D721Med (cell line): ENCODE results near the gene ATP8B4.

Source experiments
- DNase-seq: peaks from one replicate; pipeline ENCODE4 v3.0.0; 2011; ENCODE audit warnings: low spot score; ENCODE audit not compliant: insufficient read length
- FAIRE-seq: peaks from 2 replicates; lab custom pipeline; 2011; peaks lifted over from hg19 to GRCh38; lab: Jason Lieb, UNC
- TF ChIP-seq, protein P1 (sequence below): IDR thresholded peaks from 2 replicates; pipeline ENCODE4 v1.5.1; 2012; ENCODE audit warnings: mild to moderate bottlenecking, control low read depth; ENCODE audit not compliant: insufficient read depth; ENCODE audit errors: missing control alignments

ATP8B4 gene

DNA sequence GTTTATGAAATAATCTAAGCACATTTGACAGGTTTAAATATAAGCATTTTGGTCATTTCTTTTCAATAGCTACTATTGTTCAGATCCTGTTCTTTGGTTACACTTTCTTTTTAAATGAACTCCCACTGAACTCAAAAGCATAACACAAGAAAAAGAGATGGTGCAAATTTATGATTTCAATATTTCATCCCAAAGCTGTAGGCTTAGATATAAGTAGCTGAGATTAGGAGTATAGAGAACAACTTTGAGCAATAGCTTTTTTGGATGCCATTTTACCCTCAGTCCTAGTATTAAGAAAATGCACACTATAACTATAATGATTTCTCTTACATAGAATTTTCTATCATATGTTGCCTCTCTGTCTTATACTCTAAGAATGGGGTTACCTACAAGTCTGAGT lies 213.8 kb downstream of the ATP8B4 start:
- FAIRE-seq = no peak

DNA sequence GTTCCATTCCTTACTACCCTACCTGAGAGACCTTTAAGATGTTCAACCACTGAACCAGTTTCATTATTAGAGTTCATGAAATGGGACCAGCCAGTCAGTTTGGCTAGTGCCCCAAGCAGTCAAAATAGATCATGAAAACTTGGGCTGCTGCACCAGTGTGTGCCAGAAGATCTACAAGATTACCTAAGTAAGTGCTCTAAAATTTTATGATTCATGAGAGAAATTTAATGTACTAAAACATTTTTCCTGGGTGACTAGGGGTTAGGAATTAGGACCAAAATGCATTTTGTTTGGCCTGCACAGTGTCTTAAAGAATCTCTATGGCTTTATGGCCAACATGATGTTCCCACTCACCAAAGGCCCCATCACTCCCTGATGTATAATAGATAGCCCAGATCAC lies 214.7 kb downstream of the ATP8B4 start:
- TF ChIP-seq, protein P1, sequence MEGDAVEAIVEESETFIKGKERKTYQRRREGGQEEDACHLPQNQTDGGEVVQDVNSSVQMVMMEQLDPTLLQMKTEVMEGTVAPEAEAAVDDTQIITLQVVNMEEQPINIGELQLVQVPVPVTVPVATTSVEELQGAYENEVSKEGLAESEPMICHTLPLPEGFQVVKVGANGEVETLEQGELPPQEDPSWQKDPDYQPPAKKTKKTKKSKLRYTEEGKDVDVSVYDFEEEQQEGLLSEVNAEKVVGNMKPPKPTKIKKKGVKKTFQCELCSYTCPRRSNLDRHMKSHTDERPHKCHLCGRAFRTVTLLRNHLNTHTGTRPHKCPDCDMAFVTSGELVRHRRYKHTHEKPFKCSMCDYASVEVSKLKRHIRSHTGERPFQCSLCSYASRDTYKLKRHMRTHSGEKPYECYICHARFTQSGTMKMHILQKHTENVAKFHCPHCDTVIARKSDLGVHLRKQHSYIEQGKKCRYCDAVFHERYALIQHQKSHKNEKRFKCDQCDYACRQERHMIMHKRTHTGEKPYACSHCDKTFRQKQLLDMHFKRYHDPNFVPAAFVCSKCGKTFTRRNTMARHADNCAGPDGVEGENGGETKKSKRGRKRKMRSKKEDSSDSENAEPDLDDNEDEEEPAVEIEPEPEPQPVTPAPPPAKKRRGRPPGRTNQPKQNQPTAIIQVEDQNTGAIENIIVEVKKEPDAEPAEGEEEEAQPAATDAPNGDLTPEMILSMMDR = no peak
- FAIRE-seq = no peak
- no peak for DNase-seq

More for the DNA sequence above, 213.8 kb downstream of the ATP8B4 start:
- no peak for DNase-seq
- TF ChIP-seq, protein P1 = no peak

DNA sequence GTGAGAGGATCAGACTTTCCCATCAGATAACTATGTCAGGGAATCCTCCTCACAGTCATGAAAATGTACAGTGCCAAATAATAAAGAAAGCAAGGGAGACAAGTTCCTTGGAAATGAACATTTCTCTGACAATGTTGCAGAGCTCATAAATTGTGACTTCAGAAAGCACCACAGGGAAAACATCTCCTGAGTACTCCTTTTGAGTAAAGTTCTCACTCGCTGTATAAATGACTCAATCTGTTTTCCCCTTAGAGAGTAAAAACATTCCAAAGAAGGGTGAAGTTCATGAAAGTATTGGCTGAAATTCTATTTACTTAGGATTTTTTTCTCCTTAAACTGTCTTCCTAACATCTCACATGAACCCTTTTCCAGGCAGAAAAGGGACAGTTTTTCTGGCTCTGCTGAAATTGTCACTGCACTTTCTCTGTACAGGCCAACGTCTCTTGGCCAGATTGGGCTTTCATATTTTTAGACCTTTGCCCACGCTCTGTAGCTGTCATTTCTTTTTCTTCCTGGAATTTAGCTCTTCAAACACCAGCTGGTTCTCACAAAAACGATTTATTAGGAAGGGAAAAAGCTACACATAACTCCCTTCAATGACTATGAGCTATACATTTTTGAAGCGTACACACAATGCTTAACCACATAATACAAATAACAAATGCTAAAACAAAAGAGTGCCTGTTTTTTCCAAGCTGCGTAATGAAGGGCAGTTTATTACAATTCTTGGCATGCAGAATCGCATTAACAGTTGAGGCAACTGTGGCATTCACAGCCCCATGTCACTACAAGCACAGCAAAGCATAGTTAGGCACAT lies 216.1 kb downstream of the ATP8B4 start:
- FAIRE-seq = no peak
- TF ChIP-seq, protein P1 = no peak
- no peak for DNase-seq

DNA sequence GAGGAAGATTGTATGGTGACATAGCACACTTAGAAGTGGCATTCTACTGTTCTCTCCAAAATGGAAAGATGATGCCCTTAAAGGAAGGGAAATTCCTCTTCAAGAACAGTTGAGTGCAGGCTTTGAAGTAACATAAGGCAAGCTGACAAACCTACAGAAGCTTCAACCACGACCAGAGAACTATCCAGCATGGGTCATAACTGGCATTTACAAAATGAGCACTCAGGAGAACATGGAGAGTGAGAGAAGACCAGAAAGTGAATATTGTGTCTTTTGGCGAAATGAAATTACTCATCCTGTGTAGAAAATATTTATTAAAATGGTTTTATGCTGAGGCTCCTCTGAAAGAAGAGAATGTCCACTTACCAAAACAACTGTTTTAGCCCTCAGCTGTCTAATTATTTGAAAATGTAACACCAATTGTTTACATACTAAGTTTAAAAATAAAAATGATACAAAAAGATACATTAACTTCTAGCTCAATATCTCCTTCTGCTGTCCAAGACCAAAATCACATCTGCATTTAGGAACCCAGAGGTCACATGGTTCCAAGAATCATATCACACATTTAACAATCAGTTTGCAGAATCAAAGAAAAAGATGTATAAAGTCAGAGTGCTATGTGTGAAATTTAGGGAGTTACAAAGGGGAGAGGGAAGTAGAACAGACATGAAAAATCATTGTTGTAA lies 216.9 kb downstream of the ATP8B4 start:
- TF ChIP-seq, protein P1 = no peak
- FAIRE-seq (no peak), DNase-seq (no peak)

DNA sequence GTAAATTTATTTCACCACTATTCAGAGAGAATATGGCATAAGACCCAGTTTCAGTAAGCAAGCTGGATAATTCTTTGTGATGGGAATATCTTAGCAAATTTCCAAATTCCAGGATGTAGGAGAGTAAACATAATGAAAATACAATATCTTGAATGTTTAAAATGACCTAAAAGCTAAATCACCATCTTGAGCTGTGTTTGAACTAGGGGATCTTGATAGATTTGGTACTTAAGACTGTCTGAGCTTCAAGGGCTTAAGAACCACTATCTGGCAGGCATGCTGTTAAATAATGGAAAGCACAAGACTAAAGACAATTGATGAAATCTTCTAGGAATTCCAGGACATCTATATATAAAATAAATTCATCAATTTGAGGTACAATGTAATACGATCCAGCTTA lies 217.7 kb downstream of the ATP8B4 start:
- no peak for DNase-seq
- TF ChIP-seq, protein P1 = no peak
- FAIRE-seq = no peak

DNA sequence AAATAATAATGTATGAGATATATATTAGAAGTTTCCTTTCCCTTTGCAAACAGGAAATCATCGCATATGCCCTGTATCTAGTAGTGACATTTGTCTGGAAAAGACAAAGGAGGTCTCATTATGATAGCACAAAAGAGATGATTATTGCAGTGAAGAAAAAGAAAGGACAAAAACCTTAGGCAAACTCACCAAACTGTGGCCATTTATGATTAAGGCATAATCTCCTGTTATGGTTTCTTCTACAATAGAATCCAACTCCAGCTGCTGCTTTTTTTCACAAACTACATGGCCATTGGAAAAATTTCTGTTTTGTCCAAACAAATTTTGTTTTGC lies 218.2 kb downstream of the ATP8B4 start:
- FAIRE-seq (no peak), DNase-seq (no peak)
- TF ChIP-seq, protein P1 = no peak
